Activated CD8-positive, alpha-beta memory T cell treated with anti-CD3 and anti-CD28 coated beads for 4 hours (primary cell): Measurements from ENCODE around the gene PNPLA8.
"Not testable (repeated sequence)": the region's sequence is repeated elsewhere in the genome, so short reads cannot be mapped to it uniquely, and the experiment has no call there.

Source experiments
- DNase-seq, 2 donors: peaks; one replicate each; pipeline ENCODE4 v3.0.0-alpha.2; 2020; ENCODE audit warnings: low read depth in 2 of 2

Gene PNPLA8

DNA sequence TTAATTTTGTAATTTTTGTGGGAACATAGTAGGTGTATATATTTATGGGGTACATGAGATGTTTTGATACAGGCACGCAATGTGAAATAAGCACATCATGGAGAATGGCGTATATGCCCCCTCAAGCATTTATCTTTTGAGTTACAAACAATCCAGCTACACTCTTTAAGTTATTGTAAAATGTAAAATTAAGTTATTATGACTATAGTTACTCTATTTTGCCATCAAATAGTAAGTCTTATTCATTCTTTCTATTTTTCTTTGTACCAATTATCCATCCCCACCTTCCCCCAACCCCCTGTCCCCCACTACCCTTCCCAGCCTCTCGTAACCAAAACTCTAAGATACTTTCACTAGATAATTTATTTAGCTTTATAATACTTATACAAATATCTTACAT is 7.8 kb upstream of the PNPLA8 start:
- no peak for DNase-seq

GRCh38 chr7:108529341-108529740 is 3.4 kb upstream of the PNPLA8 start:
- no peak for DNase-seq

DNA sequence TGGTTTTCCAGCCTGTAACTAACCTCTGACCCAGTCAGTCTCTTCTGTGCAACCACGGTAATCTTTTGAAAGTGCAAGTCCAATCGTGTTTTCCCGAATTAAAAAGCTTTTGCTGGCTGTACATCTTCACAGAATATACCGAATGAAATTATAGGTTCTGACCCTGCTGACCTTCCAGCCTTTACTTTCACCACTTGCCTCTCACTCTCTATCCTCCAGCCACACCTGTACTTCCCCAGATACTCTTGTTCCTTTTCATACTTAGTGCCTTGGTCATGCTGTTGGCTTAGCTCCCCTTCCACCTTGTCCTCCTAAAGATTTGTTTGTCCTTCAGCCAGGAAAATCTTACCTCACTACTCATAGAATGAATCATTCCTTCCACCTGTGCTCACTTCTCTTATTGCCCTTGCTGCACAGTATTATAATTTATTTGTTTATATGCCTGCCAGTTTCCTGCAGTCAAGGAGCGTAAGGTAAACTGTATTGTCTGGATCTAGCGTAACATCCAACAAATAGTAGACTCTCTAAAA is 2.3 kb upstream of the PNPLA8 start:
- no peak for DNase-seq

- DNase-seq = no peak
These were observed 758 bp upstream of the PNPLA8 start for GRCh38 chr7:108526768-108527017.

DNA sequence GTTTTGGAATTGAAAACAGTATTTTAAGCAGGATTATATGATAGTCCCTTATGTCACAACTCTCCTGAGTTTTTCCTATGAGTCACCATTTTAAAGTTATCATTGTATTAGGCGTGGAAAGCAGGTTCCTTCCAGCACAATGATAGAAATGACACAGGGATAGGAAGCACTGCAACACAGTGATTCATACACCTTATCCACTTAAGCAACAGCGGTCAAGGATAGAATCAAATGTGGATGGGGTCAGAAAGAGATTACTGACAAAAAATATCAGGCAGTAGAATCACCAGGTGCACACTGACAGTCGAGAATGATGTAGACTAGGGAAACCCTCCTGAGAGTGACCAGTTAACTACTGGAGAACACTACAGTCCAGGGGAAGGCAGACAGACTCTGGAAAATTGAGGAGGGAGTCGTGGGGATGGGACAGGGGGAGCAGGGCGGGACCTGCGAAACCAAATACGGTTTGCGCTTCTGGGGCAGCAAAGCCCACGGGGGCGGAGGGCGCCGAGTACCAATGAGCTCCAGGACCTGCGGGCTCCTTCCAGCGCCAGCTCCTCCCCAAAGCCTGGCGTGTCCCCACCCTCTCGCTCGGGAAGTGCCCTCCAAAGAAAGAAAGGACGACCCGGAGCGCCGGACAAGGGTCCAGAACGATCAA is 479 bp downstream of the PNPLA8 start:
- DNase-seq = peak in 1 of 2 donors; percentile 36

DNA sequence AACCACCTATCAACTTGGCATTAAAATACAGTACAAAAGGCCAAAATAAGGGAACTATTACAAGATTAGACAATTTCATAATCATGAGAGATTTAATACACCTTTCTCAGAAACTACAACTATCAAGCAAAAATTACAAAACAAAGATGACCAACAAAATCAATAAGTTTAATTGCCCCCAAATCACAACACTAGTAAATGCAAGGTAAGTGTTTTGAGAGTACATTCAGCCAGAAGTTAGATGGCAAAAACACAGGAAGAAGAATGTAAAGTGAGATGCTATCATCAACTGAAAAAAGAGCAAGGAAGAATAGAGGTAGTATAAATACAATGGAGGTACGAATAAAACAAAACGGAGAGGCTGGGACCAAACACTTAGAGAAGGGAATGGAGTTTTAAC is 3.2 kb downstream of the PNPLA8 start:
- DNase-seq = no peak

GRCh38 chr7:108517951-108518350 is 8.0 kb downstream of the PNPLA8 start:
- no peak for DNase-seq

DNA sequence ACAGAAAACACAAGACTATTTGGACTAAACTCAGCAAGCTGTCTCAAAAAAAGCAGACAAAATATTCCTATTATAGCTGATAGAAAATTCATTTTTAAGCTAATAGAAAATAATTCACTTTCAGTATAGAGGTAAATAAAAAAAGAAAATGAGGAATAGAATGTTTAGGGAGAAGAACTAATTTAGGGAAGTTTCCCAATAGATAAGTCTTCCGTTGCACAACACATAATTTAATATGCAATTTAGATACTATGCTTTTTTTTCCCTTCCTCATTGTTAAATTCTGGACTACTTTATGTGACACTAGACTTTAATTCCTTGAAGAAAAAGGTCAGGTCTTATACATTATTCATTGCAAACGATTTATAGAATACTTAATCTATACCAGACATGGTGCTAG is 10.3 kb downstream of the PNPLA8 start:
- DNase-seq = no peak

GRCh38 chr7:108515013-108515412 is 10.9 kb downstream of the PNPLA8 start:
- no peak for DNase-seq

DNA sequence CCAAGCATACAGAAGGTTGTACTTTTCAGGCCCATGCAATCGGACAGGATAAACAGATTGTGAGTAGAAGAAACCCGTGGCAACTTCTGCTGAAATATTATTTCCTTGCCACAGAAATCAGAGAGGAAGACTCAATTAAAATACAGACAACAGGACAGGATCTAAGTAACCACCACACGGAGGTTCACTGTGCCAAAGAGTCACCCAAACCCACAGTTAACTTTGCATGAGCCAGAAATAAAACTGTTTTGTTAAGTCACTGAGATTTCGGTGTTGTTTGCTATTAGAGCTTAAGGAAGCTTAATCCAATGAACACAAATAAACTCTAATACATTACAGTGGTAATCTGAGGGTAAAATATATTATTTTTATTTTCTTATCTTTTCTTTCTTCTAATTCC is 14.0 kb downstream of the PNPLA8 start:
- no peak for DNase-seq

DNA sequence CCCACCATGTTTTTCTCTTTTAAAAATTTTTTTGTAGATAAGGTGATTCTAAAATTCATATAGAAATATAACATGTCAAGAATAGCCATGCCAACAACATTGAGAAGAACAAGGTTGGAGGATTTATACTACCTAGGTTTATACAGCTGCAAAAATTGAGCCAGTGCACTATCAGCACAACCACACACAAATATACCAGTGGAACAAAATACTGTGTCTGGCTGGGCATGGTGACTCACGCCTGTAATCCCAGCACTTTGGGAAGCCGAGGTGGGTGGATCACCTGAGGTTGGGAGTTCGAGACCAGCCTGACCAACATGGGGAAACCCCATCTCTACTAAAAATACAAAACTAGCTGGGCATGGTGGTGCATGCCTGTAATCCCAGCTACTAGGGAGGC is 21.4 kb downstream of the PNPLA8 start:
- not testable (repeated sequence) for DNase-seq

DNA sequence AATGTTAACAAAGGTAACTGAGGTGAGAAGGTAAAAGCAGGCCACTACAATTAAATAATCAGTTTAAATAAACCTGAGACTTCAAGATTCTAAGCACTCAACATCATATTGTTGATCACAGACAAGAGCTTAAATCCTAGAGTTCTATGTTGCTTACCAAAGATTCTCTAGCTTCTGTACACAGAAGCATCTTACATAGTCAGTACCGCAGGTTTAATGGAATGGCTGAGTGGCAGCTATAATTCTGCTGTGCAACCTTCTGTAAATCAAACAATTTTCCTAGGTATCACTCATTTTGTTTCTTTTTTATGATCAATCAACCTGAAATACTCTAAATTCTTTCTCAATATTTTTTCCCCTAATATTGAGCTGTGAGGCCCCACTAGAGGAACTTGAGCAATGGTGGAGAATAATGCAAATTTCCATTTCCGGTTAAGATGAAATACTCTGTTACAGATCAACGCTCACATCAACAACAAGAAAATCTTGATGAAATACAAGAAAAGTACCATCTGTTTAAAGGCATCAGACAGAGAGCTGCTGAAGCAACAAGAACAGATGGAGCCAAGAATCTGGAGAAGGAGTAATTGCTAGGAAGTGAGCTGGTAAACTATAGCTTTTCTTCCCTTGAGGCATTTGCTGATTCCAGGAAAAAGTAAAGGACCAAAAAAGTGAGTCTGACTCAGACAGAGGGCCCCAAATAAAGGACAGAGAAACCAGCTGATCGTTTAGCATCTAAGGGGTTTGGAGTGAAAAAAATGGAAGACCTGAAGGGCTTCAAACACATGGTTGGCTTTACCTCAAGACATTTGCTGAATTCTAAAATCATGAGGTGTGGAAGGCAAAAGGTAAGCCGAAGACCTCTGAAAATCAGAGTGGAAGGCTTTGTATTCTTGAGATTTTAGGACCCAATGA is 22.6 kb downstream of the PNPLA8 start:
- DNase-seq = no peak

DNA sequence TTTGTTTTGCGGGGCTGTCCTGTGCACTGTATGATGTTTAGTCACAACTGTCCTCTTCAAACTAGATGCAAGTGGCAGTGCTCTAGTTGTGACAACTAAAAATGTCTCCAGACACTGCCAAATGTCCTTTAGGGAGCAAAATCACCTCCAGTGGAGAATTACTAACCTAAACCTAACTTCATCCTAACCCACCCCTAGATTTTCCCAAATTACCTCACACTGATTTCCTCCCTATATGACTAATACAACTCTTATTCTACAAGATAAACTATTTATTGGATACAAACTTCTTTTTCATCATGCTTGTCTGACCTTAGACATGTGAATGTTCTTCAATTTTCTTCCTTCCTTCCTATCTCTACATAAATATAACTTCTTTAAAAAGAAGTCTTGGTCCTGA is 26.4 kb downstream of the PNPLA8 start:
- no peak for DNase-seq

- no peak for DNase-seq
These were observed 27.5 kb downstream of the PNPLA8 start for GRCh38 chr7:108498481-108498880.

GRCh38 chr7:108497082-108497725 is 28.7 kb downstream of the PNPLA8 start:
- DNase-seq = peak in 1 of 2 donors; percentile 9

DNA sequence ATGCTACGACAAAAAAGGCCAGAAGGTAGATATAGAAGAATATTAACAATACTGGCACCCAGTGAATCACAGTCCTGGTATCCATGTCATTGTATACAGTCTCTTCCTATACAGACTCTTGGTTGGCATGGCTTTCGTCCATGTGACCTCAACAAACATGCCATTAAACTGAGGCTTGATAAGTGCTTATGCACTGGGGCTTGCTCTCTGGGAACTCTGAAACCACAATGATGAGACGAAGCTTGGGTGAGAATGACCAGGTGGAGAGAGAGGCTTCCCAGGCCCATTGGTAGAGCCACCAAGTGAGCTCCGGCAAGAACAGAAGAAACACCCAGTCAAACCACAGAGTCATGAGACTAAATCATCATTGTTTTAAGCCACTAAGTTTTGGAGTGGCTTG is 33.2 kb downstream of the PNPLA8 start:
- DNase-seq = no peak

DNA sequence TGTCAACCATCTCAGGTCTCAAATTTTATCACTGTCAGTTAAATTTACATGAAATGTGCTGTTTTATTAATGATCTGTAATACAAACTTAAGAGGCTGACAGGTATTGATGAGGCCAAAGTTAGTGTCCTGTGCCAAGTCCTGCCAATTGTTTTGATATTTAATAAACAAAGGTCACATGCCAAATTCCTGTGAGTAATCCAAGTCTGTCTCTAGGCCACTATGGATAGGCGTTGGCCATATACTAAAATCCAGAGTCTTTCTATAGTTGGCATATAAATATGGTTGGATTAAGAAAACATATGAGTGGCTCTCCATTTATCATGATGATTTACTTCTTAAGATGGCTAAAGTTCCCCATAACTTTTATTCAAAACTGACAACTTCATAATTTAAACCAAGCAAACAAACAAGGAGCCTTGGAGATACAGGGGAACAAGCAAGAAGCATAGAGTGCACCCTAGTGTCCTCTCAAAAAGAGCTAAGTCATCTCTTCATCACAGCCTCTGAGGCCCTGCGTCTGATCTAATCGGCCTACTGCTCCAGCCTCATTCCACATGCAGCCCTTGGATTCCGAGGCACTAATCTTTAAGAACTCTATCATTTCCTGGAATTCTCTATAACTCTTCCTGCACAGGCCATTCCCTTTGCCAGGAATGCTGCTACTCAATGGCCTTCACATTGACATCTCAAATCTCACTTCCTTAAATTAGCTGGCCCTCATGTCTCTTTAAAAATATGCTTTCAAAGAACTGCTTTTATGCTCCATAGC is 37.0 kb downstream of the PNPLA8 start:
- DNase-seq = no peak

- DNase-seq = no peak
These were observed 38.3 kb downstream of the PNPLA8 start for GRCh38 chr7:108487646-108488045.

DNA sequence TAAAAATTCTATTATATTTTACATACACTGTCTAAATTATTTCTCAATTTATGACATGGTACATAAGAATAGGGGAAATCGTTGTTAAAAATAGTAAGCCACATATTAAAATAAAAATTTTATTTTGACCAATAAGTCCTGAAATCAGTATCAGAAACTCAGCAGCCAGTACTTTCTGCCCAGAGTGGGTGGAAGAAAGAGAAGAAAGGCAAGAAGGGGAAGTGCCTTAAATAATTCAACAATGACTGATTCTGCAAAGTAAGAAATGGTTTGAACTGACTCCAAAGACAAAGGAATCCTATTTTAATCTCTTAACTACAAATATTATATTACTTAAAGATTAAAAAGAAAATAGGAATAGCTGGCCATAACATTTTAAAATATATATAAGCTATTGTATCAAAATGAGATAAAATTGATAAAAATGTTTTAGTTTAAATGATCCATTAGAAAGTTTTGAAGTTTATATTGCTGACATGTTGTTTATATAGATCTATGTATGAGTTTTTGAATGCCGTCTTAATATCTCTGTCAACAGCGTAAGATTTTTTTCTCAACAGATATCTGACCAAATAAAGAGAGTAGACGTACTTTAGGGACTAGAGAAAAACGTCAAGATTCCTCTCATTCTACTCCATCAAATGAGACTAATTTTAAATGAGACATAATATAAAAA is 39.5 kb downstream of the PNPLA8 start:
- DNase-seq = no peak

DNA sequence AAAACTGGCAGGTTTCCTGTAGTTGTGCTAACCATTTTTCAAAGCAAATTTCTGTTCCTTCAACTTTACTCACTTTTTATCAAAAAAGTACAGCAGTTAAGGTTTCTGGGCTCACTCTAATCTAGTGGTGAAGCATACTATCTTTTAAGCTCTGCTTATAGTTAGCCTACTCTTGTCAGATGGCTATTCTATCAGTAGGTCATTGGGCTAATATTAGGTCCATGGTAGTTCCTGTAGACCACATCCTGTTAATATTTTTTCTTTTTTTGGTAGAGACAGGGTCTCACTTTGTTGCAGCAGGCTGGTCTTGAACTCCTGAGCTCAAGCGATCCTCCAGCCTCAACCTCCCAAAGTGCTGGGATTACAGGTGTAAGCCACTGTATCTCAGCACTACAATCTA is 41.8 kb downstream of the PNPLA8 start:
- no peak for DNase-seq

DNA sequence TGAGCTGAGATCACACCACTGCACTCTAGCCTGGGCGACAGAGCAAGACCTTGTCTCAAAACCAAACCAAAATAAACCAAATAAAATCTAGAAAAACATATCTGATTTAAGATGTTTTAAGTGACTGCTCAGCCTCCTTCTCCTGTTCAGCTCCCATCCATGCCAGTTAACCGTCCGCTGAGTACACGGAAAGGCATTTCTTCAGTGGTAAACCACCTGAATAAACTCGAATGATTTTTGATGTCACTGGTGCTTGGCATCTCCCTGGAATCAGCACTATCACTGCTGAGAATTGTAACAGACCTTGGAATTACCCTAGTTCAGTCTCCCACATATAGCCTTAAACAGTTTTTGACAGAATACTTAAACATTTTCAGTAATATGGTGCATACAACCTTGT is 45.6 kb downstream of the PNPLA8 start:
- DNase-seq = no peak
